ENCODE data around the gene PRR23A. TPM values are rescaled to one million over a fixed set of nuclear protein-coding genes. Genes with fewer than 3 reads are reported as not detected.

The PRR23A gene
- total RNA-seq = not detected in 2 replicates

GRCh38 chr3:139006051-139006716 lies at the start of gene PRR23A:
Gene PRR23A, minus strand, starts transcription at chr3:139006268. Its CDS starts 0 bp downstream, at chr3:139006268.

DNA sequence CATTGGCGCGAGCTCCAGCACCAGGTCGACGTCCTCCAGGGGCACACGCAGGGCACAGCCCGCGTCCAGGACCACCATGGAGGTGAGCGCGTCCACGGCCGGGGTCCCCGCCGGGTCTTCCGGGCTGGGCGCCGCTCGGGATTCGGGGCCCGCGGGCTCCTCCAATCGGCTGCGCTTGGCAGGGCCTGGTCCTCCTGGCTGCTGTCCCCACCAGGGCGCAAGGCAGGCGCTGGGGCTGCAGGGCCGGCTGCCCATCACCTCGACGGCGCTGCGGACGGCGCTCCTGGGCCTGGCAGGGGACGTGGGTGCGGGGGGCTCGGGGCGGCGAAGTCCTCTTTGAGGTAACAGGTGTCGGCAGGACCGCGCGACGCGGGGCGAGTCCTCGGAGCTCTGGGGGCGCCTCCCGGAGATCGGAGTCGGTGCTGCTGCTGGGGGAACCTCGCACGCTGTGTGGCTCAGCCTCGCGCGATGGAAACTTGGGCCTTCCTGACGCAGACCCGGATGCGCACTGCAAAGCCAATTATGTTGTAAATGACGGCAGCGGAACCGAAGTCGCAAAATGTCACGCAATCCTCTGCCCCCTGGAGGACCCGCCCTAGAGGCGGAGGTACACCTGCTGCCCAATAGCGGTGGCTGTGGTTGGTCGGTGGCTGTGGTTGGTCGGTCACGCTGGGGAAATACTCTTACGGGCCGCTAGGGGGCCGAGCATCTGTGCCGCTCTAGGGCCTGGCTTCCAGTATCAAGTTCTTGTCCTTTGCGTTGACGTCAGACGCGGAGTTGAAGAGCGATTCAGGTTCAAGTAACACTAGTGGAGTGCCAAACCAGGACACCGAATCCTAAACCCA lies 38.5 kb upstream of the PRR23A start, which contains the start of gene PRR23C:
TSS of gene PRR23C (minus strand) at position 527 of the 845 bp plus-strand sequence. CDS start at position 255, 272 bp downstream.

DNA sequence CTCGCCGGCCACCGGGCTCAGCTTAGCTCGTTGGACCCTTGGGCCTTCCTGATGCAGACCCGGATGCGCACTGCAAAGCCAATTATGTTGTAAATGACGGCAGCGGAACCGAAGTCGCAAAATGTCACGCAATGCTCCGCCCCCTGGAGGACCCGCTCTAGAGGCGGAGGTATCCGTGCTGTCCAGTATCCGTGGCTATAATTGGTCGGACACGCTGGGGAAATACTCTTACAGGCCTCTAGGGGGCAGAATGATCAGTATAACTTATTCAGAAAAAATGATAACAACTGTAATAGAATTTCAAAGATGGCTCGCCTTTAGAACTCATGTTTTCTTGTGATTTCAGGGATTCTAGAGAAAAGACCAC lies 14.8 kb upstream of the PRR23A start, which contains the start of gene PRR23B:
TSS of gene PRR23B (minus strand) at position 59 of the 367 bp plus-strand sequence. CDS start 265 bp downstream, outside the sequence.

Other genes with a start within 250 kb of the PRR23A start
- 4.4 and 10.2 TPM in 2 replicates for gene PIK3CB, start 171.3 kb downstream of the PRR23A start, total RNA-seq
- under 0.01 and 0.39 TPM in 2 replicates for gene FOXL2, start 59.1 kb downstream of the PRR23A start, total RNA-seq
- gene FOXL2NB, start 59.1 kb downstream of the PRR23A start, total RNA-seq = under 0.01 and 0.78 TPM in 2 replicates
- gene PRR23B, start 14.7 kb upstream of the PRR23A start, total RNA-seq = not detected in 2 replicates
- not detected in 2 replicates for gene PRR23C, start 38.6 kb upstream of the PRR23A start, total RNA-seq

Data from subcutaneous preadipocyte (primary cell).